ENCODE data around the gene CTU2. TPM values are rescaled to one million over a fixed set of nuclear protein-coding genes. Genes with fewer than 3 reads are reported as not detected.

Gene CTU2
- total and polyA plus RNA-seq, 7 experiments from 2014 or later, result 13.0 to 43.3 (median 26.1) TPM

GRCh38 chr16:88680554-88681083 lies 25.7 kb upstream of the CTU2 start:
- peak overlapping the region in 6 of 10 donors; percentile 74 to 86 (median 82) for H3K4me3 Mint-ChIP-seq
- intact Hi-C loops (cut with micrococcal nuclease), result loop anchor here (1.0 to 10.0 kb wide), 4 partner anchors 17 to 226 kb away; partner anchors contain the start of genes CYBA (in 1 of the 2), MVD (in 1 of the 2) and ZFPM1 (in 1 of the 2)
- H3K36me3 Mint-ChIP-seq, result peaks cover 0 to 14% (median 0%) of the 10 kb centered on the region in 5 donors
- H3K4me1 Mint-ChIP-seq, result peaks cover 22 to 47% (median 32%) of the 10 kb centered on the region in 7 donors
- peak overlapping the region in 7 of 9 donors; percentile 42 to 94 (median 89) for H3K27ac Mint-ChIP-seq
- H3K4me1 ChIP-seq (ENCODE audit: control insufficient read depth in 2 of 2, insufficient read depth in 2 of 2, low read length in 2 of 2), result peaks cover 23 to 38% of the 10 kb centered on the region in 2 donors
- no peaks in the 10 kb centered on the region for H3K27me3 ChIP-seq (ENCODE audit: control insufficient read depth in 2 of 2, insufficient read depth in 2 of 2, low read length in 2 of 2)
- ATAC-seq, result no peak
- peak overlapping the region; percentile 4 for H3K27ac ChIP-seq (ENCODE audit: low read depth, low read length)
- H3K36me3 ChIP-seq (ENCODE audit: control insufficient read depth in 2 of 3, insufficient read depth in 3 of 3, low read length in 3 of 3), result peaks cover 0 to 52% (median 13%) of the 10 kb centered on the region in 3 experiments
- H3K9me3 ChIP-seq (ENCODE audit: control insufficient read depth in 2 of 3, low read length in 3 of 3), result no peaks in the 10 kb centered on the region
- no peak overlapping the region for H3K4me3 ChIP-seq (ENCODE audit: low read length)
- no peaks in the 10 kb centered on the region for H3K27me3 Mint-ChIP-seq
- no peaks in the 10 kb centered on the region for H3K9me3 Mint-ChIP-seq
- POLR2A ChIA-PET, result interaction anchor here (0.7 to 4.1 kb wide), 6 partner anchors 9 to 110 kb away, joined by 5 to 47 read pairs (median 6); partner anchors contain the start of genes CTU2 and RNF166
- CTCF ChIA-PET, result interaction anchor here (0.5 to 1.0 kb wide), 4 partner anchors 11 to 560 kb away, joined by 3 to 4 read pairs (median 3); no protein-coding TSS in a partner anchor
- no peak for DNase-seq

GRCh38 chr16:88681084-88681680 lies 25.1 kb upstream of the CTU2 start:
- Histone ChIP-seq H3K4me1 (ENCODE audit: control insufficient read depth in 2 of 2, insufficient read depth in 2 of 2, low read length in 2 of 2) (peaks cover 23 to 38% of the 10 kb centered on the region in 2 donors), H3K4me3 (ENCODE audit: low read length) (peak overlapping the region; percentile 35), H3K27me3 (ENCODE audit: control insufficient read depth in 2 of 2, insufficient read depth in 2 of 2, low read length in 2 of 2) (no peaks in the 10 kb centered on the region), H3K9me3 (ENCODE audit: control insufficient read depth in 2 of 3, low read length in 3 of 3) (no peaks in the 10 kb centered on the region), H3K27ac (ENCODE audit: low read depth, low read length) (peak overlapping the region; percentile 67), H3K36me3 (ENCODE audit: control insufficient read depth in 2 of 3, insufficient read depth in 3 of 3, low read length in 3 of 3) (peaks cover 0 to 47% (median 13%) of the 10 kb centered on the region in 3 experiments)
- intact Hi-C loops (cut with micrococcal nuclease), result loop anchor here (1.0 to 10.0 kb wide), 4 partner anchors 18 to 226 kb away; partner anchors contain the start of genes CYBA (in 1 of the 2), MVD (in 1 of the 2) and ZFPM1 (in 1 of the 2)
- DNase-seq (peak in 4 of 9 donors; percentile 41 to 58 (median 52)), ATAC-seq (peak; percentile 44)
- H3K27ac Mint-ChIP-seq, result peak overlapping the region; percentile 87 to 95 (median 94)
- CTCF ChIA-PET, result interaction anchor here (0.5 to 1.0 kb wide), 3 partner anchors 15 to 559 kb away, joined by 3 to 4 read pairs (median 3); no protein-coding TSS in a partner anchor
- H3K36me3 Mint-ChIP-seq, result peaks cover 0 to 14% (median 0%) of the 10 kb centered on the region in 5 donors
- peaks cover 22 to 47% (median 32%) of the 10 kb centered on the region in 7 donors for H3K4me1 Mint-ChIP-seq
- no peaks in the 10 kb centered on the region for H3K27me3 Mint-ChIP-seq
- no peaks in the 10 kb centered on the region for H3K9me3 Mint-ChIP-seq
- peak overlapping the region; percentile 66 to 86 (median 82) for H3K4me3 Mint-ChIP-seq
- POLR2A ChIA-PET, result interaction anchor here (0.7 to 4.1 kb wide), 9 partner anchors 9 to 31 kb away, joined by 3 to 47 read pairs (median 4); partner anchors contain the start of genes CTU2 and RNF166

- Mint-ChIP-seq H3K9me3 (no peaks in the 10 kb centered on the region), H3K4me1 (peaks cover 22 to 47% (median 32%) of the 10 kb centered on the region in 7 donors), H3K27ac (peak overlapping the region; percentile 87 to 95 (median 94)), H3K36me3 (peaks cover 0 to 14% (median 0%) of the 10 kb centered on the region in 5 donors), H3K4me3 (peak overlapping the region; percentile 66 to 86 (median 82)), H3K27me3 (no peaks in the 10 kb centered on the region)
- intact Hi-C loops (cut with micrococcal nuclease), result loop anchor here (1.0 to 10.0 kb wide), 4 partner anchors 19 to 227 kb away; partner anchors contain the start of genes MVD (in 2 of the 2), CYBA (in 1 of the 2) and ZFPM1 (in 1 of the 2)
- H3K27me3 ChIP-seq (ENCODE audit: control insufficient read depth in 2 of 2, insufficient read depth in 2 of 2, low read length in 2 of 2), result no peaks in the 10 kb centered on the region
- peaks cover 0 to 40% (median 13%) of the 10 kb centered on the region in 3 experiments for H3K36me3 ChIP-seq (ENCODE audit: control insufficient read depth in 2 of 3, insufficient read depth in 3 of 3, low read length in 3 of 3)
- H3K4me3 ChIP-seq (ENCODE audit: low read length), result peak overlapping the region; percentile 35
- peak overlapping the region; percentile 67 for H3K27ac ChIP-seq (ENCODE audit: low read depth, low read length)
- DNase-seq (peak in 7 of 9 donors; percentile 51 to 69 (median 62)), ATAC-seq (peak; percentile 63)
- peaks cover 23 to 41% of the 10 kb centered on the region in 2 donors for H3K4me1 ChIP-seq (ENCODE audit: control insufficient read depth in 2 of 2, insufficient read depth in 2 of 2, low read length in 2 of 2)
- CTCF ChIA-PET, result interaction anchor here (1.0 kb wide), 1 partner anchor 20 kb away, joined by 3 read pairs; no protein-coding TSS in a partner anchor
- POLR2A ChIA-PET, result interaction anchor here (0.5 to 4.1 kb wide), 11 partner anchors 10 to 219 kb away, joined by 3 to 47 read pairs (median 3); partner anchors contain the start of genes CTU2, RNF166 and ZC3H18
- H3K9me3 ChIP-seq (ENCODE audit: control insufficient read depth in 2 of 3, low read length in 3 of 3), result no peaks in the 10 kb centered on the region
Observed at GRCh38 chr16:88681709-88682451, 24.4 kb upstream of the CTU2 start.

- peaks cover 0 to 12% (median 6%) of the 10 kb centered on the region in 3 experiments for H3K36me3 ChIP-seq (ENCODE audit: control insufficient read depth in 2 of 3, insufficient read depth in 3 of 3, low read length in 3 of 3)
- DNase-seq (no peak), ATAC-seq (no peak)
- intact Hi-C loops (cut with micrococcal nuclease), result loop anchor here (1.0 to 10.0 kb wide), 5 partner anchors 50 to 230 kb away; partner anchors contain the start of genes CDT1 (in 1 of the 2), PIEZO1 (in 1 of the 2), ZC3H18 (in 1 of the 2) and ZFPM1 (in 1 of the 2)
- peak overlapping the region; percentile 72 to 87 (median 81) for H3K4me3 Mint-ChIP-seq
- no peaks in the 10 kb centered on the region for H3K27me3 Mint-ChIP-seq
- H3K27ac Mint-ChIP-seq, result peak overlapping the region in 7 of 9 donors; percentile 47 to 86 (median 67)
- no peaks in the 10 kb centered on the region for H3K27me3 ChIP-seq (ENCODE audit: control insufficient read depth in 2 of 2, insufficient read depth in 2 of 2, low read length in 2 of 2)
- H3K4me1 Mint-ChIP-seq, result peaks cover 22 to 67% (median 48%) of the 10 kb centered on the region in 7 donors
- peaks cover 0 to 14% (median 0%) of the 10 kb centered on the region in 5 donors for H3K36me3 Mint-ChIP-seq
- ChIA-PET CTCF (interaction anchor here (1.1 to 3.7 kb wide), 5 partner anchors 12 to 35 kb away, joined by 3 to 17 read pairs (median 5); no protein-coding TSS in a partner anchor), POLR2A (interaction anchor here (0.8 to 10.2 kb wide), 9 partner anchors 11 to 61 kb away, joined by 3 to 134 read pairs (median 4); partner anchors contain the start of genes CTU2, MVD and RNF166)
- H3K4me3 ChIP-seq (ENCODE audit: low read length), result peak overlapping the region; percentile 85
- no peaks in the 10 kb centered on the region for H3K9me3 ChIP-seq (ENCODE audit: control insufficient read depth in 2 of 3, low read length in 3 of 3)
- H3K9me3 Mint-ChIP-seq, result peaks cover 0 to 4% (median 0%) of the 10 kb centered on the region in 11 donors
- H3K27ac ChIP-seq (ENCODE audit: low read depth, low read length), result peak overlapping the region; percentile 77
- H3K4me1 ChIP-seq (ENCODE audit: control insufficient read depth in 2 of 2, insufficient read depth in 2 of 2, low read length in 2 of 2), result peaks cover 23 to 48% of the 10 kb centered on the region in 2 donors
Observed at GRCh38 chr16:88684569-88685155, 21.6 kb upstream of the CTU2 start.

GRCh38 chr16:88685156-88686061 lies 20.9 kb upstream of the CTU2 start:
- ChIA-PET CTCF (interaction anchor here (1.1 to 3.7 kb wide), 5 partner anchors 11 to 35 kb away, joined by 3 to 17 read pairs (median 5); no protein-coding TSS in a partner anchor), POLR2A (interaction anchor here (0.6 to 10.2 kb wide), 10 partner anchors 11 to 61 kb away, joined by 3 to 134 read pairs (median 4); partner anchors contain the start of genes CTU2, MVD and RNF166)
- Histone ChIP-seq H3K9me3 (ENCODE audit: control insufficient read depth in 2 of 3, low read length in 3 of 3) (no peaks in the 10 kb centered on the region), H3K4me3 (ENCODE audit: low read length) (peak overlapping the region; percentile 85), H3K36me3 (ENCODE audit: control insufficient read depth in 2 of 3, insufficient read depth in 3 of 3, low read length in 3 of 3) (peaks cover 0 to 7% (median 6%) of the 10 kb centered on the region in 3 experiments), H3K27ac (ENCODE audit: low read depth, low read length) (peak overlapping the region; percentile 77), H3K27me3 (ENCODE audit: control insufficient read depth in 2 of 2, insufficient read depth in 2 of 2, low read length in 2 of 2) (no peaks in the 10 kb centered on the region), H3K4me1 (ENCODE audit: control insufficient read depth in 2 of 2, insufficient read depth in 2 of 2, low read length in 2 of 2) (peaks cover 23 to 48% of the 10 kb centered on the region in 2 donors)
- peaks cover 22 to 73% (median 54%) of the 10 kb centered on the region in 7 donors for H3K4me1 Mint-ChIP-seq
- ATAC-seq (peak; percentile 40), DNase-seq (peak in 6 of 9 donors; percentile 47 to 56 (median 52))
- peaks cover 0 to 4% (median 0%) of the 10 kb centered on the region in 11 donors for H3K9me3 Mint-ChIP-seq
- intact Hi-C loops (cut with micrococcal nuclease), result loop anchor here (1.0 to 10.0 kb wide), 9 partner anchors 16 to 233 kb away; partner anchors contain the start of genes CYBA (in 2 of the 2), MVD (in 2 of the 2), ZFPM1 (in 2 of the 2) and CDT1 (in 1 of the 2)
- peak overlapping the region in 7 of 9 donors; percentile 41 to 81 (median 64) for H3K27ac Mint-ChIP-seq
- H3K36me3 Mint-ChIP-seq, result peaks cover 0 to 11% (median 0%) of the 10 kb centered on the region in 5 donors
- no peaks in the 10 kb centered on the region for H3K27me3 Mint-ChIP-seq
- H3K4me3 Mint-ChIP-seq, result peak overlapping the region; percentile 72 to 87 (median 81)

Measured in naive thymus-derived CD4-positive, alpha-beta T cell (primary cell).